Fibroblast of skin of left biceps (primary cell): ENCODE data around the gene ADAM19.
A peak's percentile ranks its signal among the peaks of the same experiment; 100 is the strongest.
"Not testable (repeated sequence)": the region's sequence is repeated elsewhere in the genome, so short reads cannot be mapped to it uniquely, and the experiment has no call there.

Experiments
- DNase-seq, 2 experiments: peaks; one replicate each; pipeline ENCODE4 v3.0.0-alpha.2; 2013; ENCODE audit warnings: low read depth in 2 of 2

The ADAM19 gene

DNA sequence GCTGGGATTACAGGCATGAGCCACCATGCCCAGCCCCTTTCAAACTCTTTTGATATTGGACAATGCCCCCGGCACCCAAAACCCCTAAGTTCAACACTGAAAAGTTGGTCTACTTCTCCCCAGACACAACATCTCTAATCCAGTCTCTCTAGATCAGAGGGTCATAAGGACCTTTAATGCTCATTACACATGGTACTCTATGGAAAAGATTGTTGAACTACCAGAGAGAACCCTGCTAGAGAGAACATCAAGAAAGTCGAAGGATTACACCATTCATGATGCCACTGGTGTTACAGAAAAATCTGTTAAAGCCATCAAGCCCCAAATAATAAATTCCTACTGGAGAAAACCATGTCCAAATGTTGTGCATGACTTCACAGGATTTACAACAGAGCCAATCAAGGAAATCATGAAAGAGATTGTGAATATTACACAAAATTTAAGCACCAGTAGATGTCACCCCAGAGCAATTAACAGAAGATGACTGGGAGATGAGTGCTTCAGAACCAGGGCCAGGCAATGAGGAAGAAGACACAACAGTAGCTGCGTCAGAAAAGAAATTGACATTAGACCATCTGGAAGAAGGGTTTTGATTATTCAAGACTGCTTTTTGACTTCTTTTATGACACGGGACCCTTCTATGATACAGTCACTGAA, 143.9 kb downstream of the ADAM19 start:
- peak; percentile 44 to 47 for DNase-seq

DNA sequence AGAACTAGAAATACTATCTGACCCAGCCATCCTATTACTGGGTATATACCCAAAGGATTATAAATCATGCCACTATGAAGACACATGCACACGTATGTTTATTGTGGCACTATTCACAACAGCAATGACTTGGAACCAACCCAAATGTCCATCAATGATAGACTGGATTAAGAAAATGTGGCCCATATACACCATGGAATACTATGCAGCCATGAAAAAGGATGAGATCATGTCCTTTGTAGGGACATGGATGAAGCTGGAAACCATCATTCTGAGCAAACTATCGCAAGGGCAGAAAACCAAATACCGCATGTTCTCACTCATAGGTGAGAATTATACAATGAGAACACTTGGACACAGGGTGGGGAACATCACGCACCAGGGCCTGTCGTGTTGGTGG, 145.7 kb downstream of the ADAM19 start:
- DNase-seq: not testable (repeated sequence)
